Stimulated activated CD4-positive, alpha-beta T cell treated with anti-CD3 and anti-CD28 coated beads, Interleukin-1b, Interleukin-23, amount 100 ng/mL, for 1 hour (primary cell): Measurements from ENCODE around the gene EGFR.

ENCODE experiments used
- DNase-seq, 2 donors: peaks; one replicate each; pipeline ENCODE4 v3.0.0-alpha.2; 2020; ENCODE audit warnings: low read depth in 2 of 2

EGFR gene

GRCh38 chr7:55101359-55101758 lies 82.5 kb downstream of the EGFR start:
- no peak for DNase-seq

- DNase-seq: no peak
These were observed 85.3 kb downstream of the EGFR start for GRCh38 chr7:55104123-55104522.

GRCh38 chr7:55104712-55105433 lies 86.1 kb downstream of the EGFR start:
- no peak for DNase-seq

DNA sequence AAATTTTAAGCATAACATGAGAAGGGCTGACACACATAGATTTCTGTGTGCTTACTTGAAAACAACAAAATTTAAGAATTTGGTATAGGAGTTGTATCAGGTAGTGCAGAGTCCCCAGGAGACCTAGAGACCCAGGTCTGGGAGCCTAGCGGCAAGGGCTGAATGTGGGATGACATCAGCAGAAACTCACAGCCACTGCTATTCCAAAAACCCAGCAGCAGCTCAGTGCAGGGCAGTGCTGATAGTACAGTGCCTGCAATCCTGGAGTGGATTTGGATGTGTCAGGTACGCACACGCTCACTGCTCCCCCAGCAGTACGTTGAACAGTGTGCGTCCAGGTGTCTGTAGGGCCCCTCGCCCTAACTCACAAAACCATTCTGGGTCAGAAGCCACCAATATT lies 87.1 kb downstream of the EGFR start:
- no peak for DNase-seq

DNA sequence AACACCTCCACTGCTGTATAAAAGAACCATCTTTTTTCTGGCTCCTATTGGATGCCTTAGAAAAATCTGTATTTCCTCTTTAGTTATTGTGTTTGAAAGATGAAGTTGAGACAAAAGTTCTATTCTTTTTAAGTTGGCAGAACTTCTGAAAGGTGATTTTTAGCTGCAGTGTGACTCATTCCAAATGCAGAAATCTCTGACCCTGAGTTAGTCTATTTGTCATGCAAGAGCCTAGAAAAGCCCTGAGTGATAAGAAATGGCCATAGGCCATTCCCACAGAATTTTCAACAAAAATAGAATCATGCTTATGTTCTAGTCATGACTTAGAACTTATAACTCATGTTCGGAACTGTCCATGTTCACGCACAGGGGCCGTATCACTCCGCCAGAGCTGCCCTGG lies 89.1 kb downstream of the EGFR start:
- DNase-seq: no peak

- DNase-seq: no peak
These were observed 89.6 kb downstream of the EGFR start for GRCh38 chr7:55108401-55108800.

- DNase-seq: no peak
These were observed 90.0 kb downstream of the EGFR start for GRCh38 chr7:55108818-55109217.

DNA sequence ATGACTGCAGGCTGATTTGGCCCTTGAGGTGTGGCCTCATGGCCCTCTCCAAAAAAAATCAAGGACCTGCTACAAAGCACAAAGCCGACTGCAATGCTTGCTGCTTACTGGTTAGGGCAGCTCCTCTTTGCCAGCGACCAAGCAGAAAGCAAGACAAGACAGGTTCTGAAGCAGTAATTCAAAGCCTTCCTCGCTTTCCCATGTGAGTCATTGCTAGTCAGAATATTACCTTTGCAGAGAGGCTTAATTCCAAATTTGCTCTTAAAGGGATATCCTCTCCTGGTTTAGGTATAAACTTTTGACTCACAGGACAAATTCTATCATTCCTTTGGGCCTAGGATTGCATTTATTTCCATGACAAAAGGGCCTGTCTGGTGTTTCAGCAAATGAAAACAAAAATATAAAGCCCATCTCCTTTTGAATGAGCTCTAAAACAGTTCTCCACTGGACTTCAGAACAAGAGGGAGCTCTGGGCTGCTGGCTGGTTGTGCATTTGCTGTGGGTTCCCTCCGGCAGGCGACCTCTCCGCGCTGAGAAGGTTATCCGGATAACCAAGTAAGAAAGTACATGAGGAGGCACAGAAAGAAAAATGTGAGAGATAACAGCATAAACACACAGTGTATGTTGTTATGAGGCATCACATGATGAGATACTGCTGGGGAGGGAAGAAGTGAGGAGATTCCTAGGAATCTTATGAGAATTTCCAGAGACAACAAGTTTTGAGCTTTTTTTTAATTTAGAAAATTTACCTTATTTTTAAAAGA lies 90.8 kb downstream of the EGFR start:
- no peak for DNase-seq

DNA sequence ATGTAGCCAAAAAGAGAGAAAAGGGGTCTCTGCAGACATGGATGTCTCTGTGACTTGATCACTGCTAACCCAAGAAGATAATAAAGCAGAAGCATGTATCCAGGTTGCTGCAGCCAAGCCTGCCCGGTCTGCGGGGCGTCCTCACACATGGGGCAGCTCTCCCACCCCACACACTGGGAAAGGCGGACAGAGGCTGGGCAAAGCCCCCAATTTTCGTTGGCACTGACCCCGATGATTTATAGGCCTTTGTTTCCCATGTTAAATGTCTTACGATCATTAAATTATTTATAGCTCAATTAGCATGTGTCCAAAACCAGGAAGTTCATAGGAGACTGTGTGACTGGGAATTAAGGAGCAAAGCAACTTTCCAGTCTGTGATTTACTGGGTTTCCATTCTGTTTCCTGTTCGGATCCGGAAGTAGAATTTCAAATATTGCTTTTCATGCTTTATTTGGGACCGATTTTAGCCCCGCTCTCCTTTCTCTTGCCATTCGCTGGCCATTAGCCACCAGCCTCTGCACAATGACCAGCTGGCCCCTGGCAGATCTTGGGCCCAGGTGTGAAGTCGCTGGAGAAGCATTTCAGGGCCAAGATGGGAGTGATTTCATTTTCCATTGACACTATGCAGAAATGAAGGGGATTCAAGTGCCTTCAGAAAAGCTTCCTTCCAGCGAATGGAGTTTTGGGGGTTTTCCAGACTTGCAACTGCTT lies 91.6 kb downstream of the EGFR start:
- DNase-seq: no peak

DNA sequence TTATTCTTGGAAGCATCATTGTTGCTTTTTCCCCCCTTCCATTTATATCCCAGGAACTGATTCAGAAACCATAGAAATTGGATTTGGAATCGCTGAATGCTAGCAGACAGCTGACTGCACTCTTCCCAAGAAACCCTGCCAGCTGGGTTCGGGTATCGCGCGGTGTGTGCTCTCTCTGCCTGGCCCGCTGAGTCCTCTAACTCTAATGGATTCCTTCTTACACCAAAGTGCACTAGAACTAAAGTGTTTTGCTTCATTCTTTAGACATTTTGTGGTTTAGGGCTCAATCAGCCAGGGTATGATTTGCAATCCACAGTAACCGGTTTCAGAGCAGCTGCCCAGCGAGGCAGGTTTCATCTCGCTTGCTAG lies 92.2 kb downstream of the EGFR start:
- no peak for DNase-seq

DNA sequence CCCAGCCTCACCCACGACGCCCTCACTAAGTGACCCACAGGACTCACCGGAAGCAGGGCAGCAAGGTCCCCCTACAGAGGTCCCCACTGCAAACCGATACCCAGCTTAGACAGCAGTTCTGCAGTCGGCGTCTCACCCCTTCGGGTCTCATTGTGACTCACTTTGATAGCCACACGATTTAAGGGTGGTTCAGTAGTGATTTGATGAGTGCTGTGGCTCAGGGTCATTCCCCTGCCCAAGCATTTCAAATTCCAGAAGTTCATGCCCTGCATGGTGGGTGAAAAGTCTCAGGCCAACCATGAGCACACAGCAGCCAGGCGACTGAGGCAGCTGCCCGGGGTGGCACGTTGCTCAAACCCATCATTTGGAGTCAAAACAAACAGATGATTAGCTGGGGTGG lies 93.2 kb downstream of the EGFR start:
- no peak for DNase-seq

DNA sequence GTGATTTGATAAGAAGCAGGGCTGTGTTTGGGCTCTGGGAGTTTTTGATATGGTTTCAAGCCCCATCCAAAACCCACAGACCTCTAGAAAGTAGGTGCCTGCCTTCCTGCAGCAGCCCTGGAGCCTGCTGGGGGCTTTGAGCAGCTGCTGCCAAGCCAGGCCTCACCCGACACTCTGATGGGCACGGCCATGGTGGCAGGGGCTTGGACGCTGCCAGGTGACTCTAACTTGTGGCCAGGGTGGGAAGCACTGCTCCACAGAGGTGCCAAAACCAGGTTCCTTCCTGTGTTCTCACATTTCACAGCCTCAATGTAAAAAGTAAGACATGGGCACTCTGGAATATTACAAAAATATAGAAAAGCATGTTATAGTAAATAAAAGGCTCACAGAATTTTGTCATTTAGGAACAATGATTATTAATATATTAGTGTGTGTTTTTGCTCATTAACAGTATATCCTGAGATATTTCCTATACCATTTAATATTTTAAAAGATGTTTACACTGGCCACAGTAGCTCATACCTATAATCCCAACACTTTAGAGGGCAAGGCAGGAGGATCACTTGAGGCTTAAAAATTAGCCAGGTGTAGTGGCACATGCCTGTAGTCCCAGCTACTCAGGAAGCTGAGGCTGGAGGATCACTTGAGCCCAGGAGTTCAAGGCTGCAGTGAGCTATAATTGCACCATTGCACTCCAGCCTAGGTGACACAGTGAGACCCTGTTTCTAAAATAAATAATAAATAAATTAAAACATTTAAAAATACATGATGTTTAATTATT lies 95.1 kb downstream of the EGFR start:
- no peak for DNase-seq

DNA sequence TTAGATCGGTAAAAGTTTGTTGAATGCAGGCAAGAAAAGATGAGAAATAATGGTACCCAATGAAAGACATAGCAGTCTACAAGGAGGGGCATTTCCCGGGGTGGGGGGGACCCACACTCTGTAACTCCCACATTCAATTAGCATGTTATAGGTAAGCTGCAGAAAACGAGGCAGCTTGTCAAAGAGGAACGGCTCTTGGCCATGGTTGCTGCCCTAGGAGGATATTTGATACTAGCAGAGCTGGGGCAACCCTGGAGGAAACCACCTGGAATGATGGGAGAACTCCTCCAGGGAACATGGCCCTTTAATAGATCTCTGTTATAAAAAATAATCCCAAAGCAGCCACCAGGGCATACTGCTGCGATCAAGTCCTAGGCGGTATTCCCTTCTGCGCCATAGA lies 98.5 kb downstream of the EGFR start:
- DNase-seq: no peak

DNA sequence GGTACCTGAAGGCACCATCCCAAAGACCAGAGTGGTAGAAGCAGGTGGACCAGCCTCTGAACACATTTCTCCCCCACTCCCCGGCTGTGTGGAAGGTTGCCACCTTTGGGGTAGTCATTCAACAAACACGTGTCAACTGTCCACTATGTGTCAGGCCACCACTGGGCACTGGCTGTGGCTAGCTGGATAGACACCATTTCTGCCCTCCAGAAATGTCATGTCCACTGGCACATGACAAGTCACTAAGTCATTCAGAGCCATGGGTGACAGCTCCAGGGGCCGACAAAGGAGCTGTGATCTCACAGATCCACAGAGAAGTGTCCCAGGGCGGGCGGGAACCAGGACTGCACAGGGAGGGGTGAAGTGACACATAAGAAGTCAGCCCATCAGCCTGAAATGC lies 99.6 kb downstream of the EGFR start:
- DNase-seq: no peak

DNA sequence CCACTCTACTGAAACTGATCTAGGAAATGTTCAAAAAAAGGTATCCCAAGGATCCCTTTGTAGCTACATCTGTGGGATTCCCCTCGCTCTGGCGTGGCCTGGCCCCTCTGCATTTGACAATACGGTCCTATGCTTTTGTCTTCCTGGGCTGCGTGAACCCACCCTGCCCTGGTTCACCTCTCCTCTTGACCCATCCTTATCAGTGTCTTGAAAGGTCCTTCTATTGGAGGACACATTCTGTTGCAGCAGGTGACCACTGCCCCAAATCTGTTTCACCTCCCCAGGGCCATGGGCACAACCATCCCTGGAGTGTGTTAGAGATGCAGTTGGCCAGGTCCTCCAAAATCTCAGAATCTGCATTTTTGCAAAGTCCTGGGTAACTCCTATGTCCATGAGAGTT lies 100.8 kb downstream of the EGFR start:
- DNase-seq: no peak

DNA sequence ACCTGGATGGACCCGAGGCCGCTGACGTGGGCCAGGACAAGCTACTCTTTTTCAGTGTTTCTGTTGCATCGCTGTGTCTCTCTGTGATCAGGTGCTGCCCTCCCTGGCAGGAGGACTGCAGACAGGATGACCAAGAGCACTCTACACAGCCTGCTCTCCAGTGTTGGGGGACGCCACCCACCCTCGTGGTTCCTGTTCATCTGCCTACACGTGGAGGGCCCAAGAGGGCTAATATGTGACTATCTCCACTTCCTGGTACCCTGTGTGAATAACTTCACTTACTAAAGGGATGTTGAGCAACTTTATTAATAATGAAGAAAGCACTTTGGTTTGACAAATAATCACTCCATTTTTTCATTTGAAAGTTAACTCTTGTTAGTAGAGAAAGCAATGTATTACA lies 101.3 kb downstream of the EGFR start:
- DNase-seq: no peak

DNA sequence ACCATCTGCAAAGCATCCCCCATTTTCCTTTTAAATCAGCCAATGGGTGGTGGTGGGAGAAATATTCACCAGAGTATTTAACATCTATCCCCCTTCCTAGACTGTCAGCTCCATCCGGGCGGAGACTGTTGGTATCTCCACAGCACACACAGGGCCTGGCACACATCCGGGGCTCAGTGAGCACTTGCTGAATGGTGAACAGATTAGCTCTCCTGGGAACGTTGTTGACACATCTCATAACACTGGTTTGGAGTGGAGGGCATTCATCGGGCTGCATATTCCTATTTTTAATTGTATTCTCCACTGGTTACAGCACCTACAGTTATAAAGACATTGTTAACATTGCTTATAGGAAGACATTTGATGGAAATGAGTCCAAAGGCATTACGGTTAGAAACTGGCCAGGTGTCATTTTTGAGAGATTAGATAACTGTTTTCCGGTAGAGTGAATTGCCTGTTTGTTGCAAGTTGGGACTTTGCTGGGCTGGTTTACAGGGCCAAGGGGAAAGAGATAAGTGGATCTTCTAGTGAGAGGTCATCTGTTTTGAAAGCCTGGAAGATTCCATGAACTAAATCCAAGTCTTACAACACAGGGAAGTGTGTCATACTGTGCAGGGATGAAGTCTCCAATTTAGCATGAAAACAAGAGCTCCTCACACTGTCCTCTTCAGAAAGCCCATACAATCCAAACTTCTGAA lies 101.8 kb downstream of the EGFR start:
- no peak for DNase-seq

DNA sequence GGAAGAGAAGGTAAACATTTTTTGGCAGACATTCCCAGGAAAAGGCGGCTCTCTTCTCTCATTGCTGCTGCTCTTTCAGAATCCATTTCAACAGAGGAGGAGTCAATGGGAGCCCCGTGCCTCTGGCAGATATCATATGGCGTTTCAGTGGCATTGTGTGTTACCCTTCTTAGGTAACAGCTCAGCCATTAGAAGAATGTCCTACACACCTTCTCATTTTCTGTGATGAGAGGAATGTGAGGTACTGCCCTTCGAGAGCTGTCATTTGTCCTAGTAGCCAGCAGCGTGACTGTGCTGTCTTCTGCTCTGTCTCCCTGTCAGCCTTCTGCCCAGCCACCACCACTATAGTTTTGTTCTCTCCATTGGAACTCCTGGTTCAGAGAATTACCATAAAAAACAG lies 102.4 kb downstream of the EGFR start:
- DNase-seq: no peak

DNA sequence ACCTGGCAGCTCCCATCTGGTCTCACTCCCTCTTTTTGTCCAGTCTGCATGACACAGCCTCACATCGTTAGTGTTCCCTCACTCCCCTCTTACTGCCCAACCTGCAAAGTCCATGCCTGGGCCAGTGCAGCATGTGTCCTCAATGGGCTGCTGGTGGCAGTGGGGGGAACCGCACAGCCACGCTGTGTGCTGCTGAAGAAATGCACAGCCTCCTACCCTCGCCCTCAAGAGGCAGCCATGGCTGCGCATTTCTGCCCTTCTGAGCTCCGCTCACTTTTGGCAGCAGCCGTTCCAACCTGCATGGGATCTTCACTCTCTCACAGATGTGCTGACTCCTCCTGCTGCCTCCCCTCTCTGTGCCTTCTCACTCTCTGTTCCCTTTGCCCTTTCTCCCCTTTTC lies 103.4 kb downstream of the EGFR start:
- DNase-seq: no peak

- no peak for DNase-seq
These were observed 106.4 kb downstream of the EGFR start for GRCh38 chr7:55124989-55125875.

GRCh38 chr7:55127135-55127551 lies 108.3 kb downstream of the EGFR start:
- DNase-seq: no peak
